Testis (tissue), 3 donors: ENCODE measurements around the gene PCSK6. TPM values are rescaled to one million over a fixed set of nuclear protein-coding genes. Genes with fewer than 3 reads are reported as not detected.

ENCODE experiments used
- DNase-seq: peaks from one replicate; pipeline ENCODE4 v3.0.0-alpha.2; 2019
- H3K27ac ChIP-seq, 2 donors: fragments of 200-600 bp; sonication (generic); one replicate each; pipeline ENCODE4 v1.5.1; 2019
- H3K27me3 ChIP-seq: fragments of 200-600 bp; sonication (generic); one replicate; pipeline ENCODE4 v1.5.1; 2019
- H3K36me3 ChIP-seq: fragments of 200-600 bp; sonication (generic); one replicate; pipeline ENCODE4 v1.5.1; 2017; ENCODE audit warnings: low read depth; ENCODE audit errors: missing control alignments
- H3K4me1 ChIP-seq: fragments of 200-600 bp; sonication (generic); one replicate; pipeline ENCODE4 v1.5.1; 2019
- H3K4me3 ChIP-seq, 2 donors: fragments of 200-600 bp; sonication (generic); one replicate each; pipeline ENCODE4 v1.5.1; 2017 to 2019
- H3K9me3 ChIP-seq: fragments of 200-600 bp; sonication (generic); one replicate; pipeline ENCODE4 v1.5.1; 2017
- CTCF ChIP-seq, 3 experiments: fragments of 450-650 bp in 2 of 3; fragments of 200-600 bp in 1 of 3; sonication (generic) in 1 of 3; IDR thresholded peaks; one replicate each; pipeline ENCODE4 v1.5.1; 2016 to 2019; ENCODE audit warnings: antibody characterized with exemption in 3 of 3, mild to moderate bottlenecking in 2 of 3, moderate library complexity in 1 of 3
- POLR2A ChIP-seq: fragments of 450-650 bp; IDR thresholded peaks from one replicate; pipeline ENCODE4 v1.6.1; 2017; ENCODE audit warnings: antibody characterized with exemption, mild to moderate bottlenecking, moderate library complexity
- WGBS, 2 donors: methylation state at CpG; one replicate each; pipeline ENCODE4 v1.1.5; 2018; 5-methylcytosine and 5-hydroxymethylcytosine counted together
- intact Hi-C: fragments of 100-400 bp; cut with DNase I; formaldehyde crosslinking; loops from one replicate; pipeline ENCODE4 v1.15.1; 2023; ENCODE audit warnings: low total_unique reads
- polyA plus RNA-seq: library from polyadenylated mRNA; stranded (reverse); fragments of 350-450 nt; fragmentation: Illumina TruSeq; extraction: RNeasy Lipid Tissue Mini Kit (QIAGEN cat#74804); gene quantifications from one replicate; pipeline ENCODE4 v1.2.3, GENCODE V29; 2014; ENCODE audit warnings: low read depth, low replicate concordance; ENCODE audit not compliant: insufficient read depth
- total RNA-seq, 2 donors: library from RNA; depleted of rRNA; stranded (reverse); fragments of >200 nt; gene quantifications; one replicate each; pipeline ENCODE4 v1.2.3, GENCODE V29; 2016

The PCSK6 gene
- total and polyA plus RNA-seq, 3 donors from 2014 or later: 43.9 to 156 (median 95.4) TPM

GRCh38 chr15:101399431-101399830, 90.1 kb downstream of the PCSK6 start:
- Histone ChIP-seq H3K9me3 (no peaks in the 10 kb centered on the region), H3K27ac (no peak overlapping the region), H3K27me3 (no peaks in the 10 kb centered on the region), H3K4me3 (no peak overlapping the region), H3K36me3 (no peaks in the 10 kb centered on the region), H3K4me1 (no peaks in the 10 kb centered on the region)
- 79 to 94% methylated on average over 6 of the region's 6 CpGs for WGBS, 2 donors
- intact Hi-C loops: no loop called here
- TF ChIP-seq CTCF (IDR thresholded peaks at IDR 0.05) (no peak), POLR2A (no peak)
- DNase-seq: no peak

GRCh38 chr15:101398247-101398646, 91.3 kb downstream of the PCSK6 start:
- 95 to 98% methylated on average over 23 to 24 of the region's 24 CpGs for WGBS, 2 donors
- no peaks in the 10 kb centered on the region for H3K9me3 ChIP-seq
- no peaks in the 10 kb centered on the region for H3K27me3 ChIP-seq
- no peak for TF ChIP-seq POLR2A
- no peak for TF ChIP-seq CTCF (IDR thresholded peaks at IDR 0.05)
- H3K27ac ChIP-seq: no peak overlapping the region
- no peaks in the 10 kb centered on the region for H3K36me3 ChIP-seq
- DNase-seq: no peak
- no peak overlapping the region for H3K4me3 ChIP-seq
- intact Hi-C loops: no loop called here
- H3K4me1 ChIP-seq: no peaks in the 10 kb centered on the region

GRCh38 chr15:101397521-101398003, 91.9 kb downstream of the PCSK6 start:
- intact Hi-C loops: no loop called here
- no peaks in the 10 kb centered on the region for H3K36me3 ChIP-seq
- H3K27ac ChIP-seq: no peak overlapping the region
- no peak for DNase-seq
- no peaks in the 10 kb centered on the region for H3K9me3 ChIP-seq
- H3K4me3 ChIP-seq: no peak overlapping the region
- no peaks in the 10 kb centered on the region for H3K4me1 ChIP-seq
- H3K27me3 ChIP-seq: no peaks in the 10 kb centered on the region
- whole genome bisulfite sequencing, 2 donors: 85% methylated on average over 9 of the region's 12 CpGs
- TF ChIP-seq POLR2A (no peak), CTCF (IDR thresholded peaks at IDR 0.05) (no peak)

GRCh38 chr15:101396484-101397261, 92.8 kb downstream of the PCSK6 start:
- intact Hi-C loops: no loop called here
- no peak for TF ChIP-seq POLR2A
- no peak for TF ChIP-seq CTCF (IDR thresholded peaks at IDR 0.05)
- Histone ChIP-seq H3K27ac (no peak overlapping the region), H3K36me3 (no peaks in the 10 kb centered on the region), H3K9me3 (no peaks in the 10 kb centered on the region), H3K27me3 (no peaks in the 10 kb centered on the region), H3K4me3 (no peak overlapping the region), H3K4me1 (no peaks in the 10 kb centered on the region)
- 87 to 91% methylated on average over 19 of the region's 19 CpGs for WGBS, 2 donors
- no peak for DNase-seq

GRCh38 chr15:101394654-101395053, 94.9 kb downstream of the PCSK6 start:
- WGBS, 2 donors: 93 to 95% methylated on average over 11 of the region's 11 CpGs
- TF ChIP-seq POLR2A (no peak), CTCF (IDR thresholded peaks at IDR 0.05) (no peak)
- intact Hi-C loops: no loop called here
- Histone ChIP-seq H3K4me3 (no peak overlapping the region), H3K36me3 (no peaks in the 10 kb centered on the region), H3K9me3 (no peaks in the 10 kb centered on the region), H3K4me1 (no peaks in the 10 kb centered on the region), H3K27ac (no peak overlapping the region), H3K27me3 (no peaks in the 10 kb centered on the region)
- no peak for DNase-seq
